Suprapubic skin (tissue), 4 donors: Measurements from ENCODE around the gene PSME3. TPM values are rescaled to one million over a fixed set of nuclear protein-coding genes. Genes with fewer than 3 reads are reported as not detected.
"Not testable (repeated sequence)": the region's sequence is repeated elsewhere in the genome, so short reads cannot be mapped to it uniquely, and the experiment has no call there.

ENCODE experiments used
- DNase-seq, 2 donors: peaks; one replicate each; pipeline ENCODE4 v3.0.0-alpha.2; 2019; ENCODE audit warnings: low spot score in 2 of 2
- H3K27ac ChIP-seq: fragments of 200-600 bp; sonication (generic); one replicate; pipeline ENCODE4 v1.5.1; 2019
- H3K27me3 ChIP-seq: fragments of 200-600 bp; sonication (generic); one replicate; pipeline ENCODE4 v1.5.1; 2019
- H3K36me3 ChIP-seq: fragments of 200-600 bp; sonication (generic); one replicate; pipeline ENCODE4 v1.5.1; 2019
- H3K4me1 ChIP-seq: fragments of 200-600 bp; sonication (generic); one replicate; pipeline ENCODE4 v1.5.1; 2019
- H3K4me3 ChIP-seq: fragments of 200-600 bp; sonication (generic); one replicate; pipeline ENCODE4 v1.5.1; 2019; ENCODE audit warnings: mild to moderate bottlenecking
- H3K9me3 ChIP-seq: fragments of 200-600 bp; sonication (generic); one replicate; pipeline ENCODE4 v1.5.1; 2019
- EP300 ChIP-seq: sonication (generic); formaldehyde crosslinking; IDR thresholded peaks from one replicate; pipeline ENCODE4 v1.6.1; 2017; ENCODE audit warnings: antibody characterized with exemption
- POLR2A ChIP-seq, 2 donors: fragments of 450-650 bp; IDR thresholded peaks; one replicate each; pipeline ENCODE4 v1.6.1; 2017; ENCODE audit warnings: antibody characterized with exemption in 2 of 2, mild to moderate bottlenecking in 2 of 2, moderate library complexity in 2 of 2
- POLR2AphosphoS5 ChIP-seq, 3 donors: sonication (generic); formaldehyde crosslinking; IDR thresholded peaks; one replicate each; pipeline ENCODE4 v1.6.1; 2017; ENCODE audit warnings: antibody characterized with exemption in 3 of 3
- WGBS: methylation state at CpG from one replicate; pipeline ENCODE4 v1.1.5; 2018; 5-methylcytosine and 5-hydroxymethylcytosine counted together
- total RNA-seq, 4 donors: library from RNA; depleted of rRNA; stranded (reverse); fragments of >200 nt; gene quantifications; one replicate each; pipeline ENCODE4 v1.1.0, GENCODE V29; 2016
- TF ChIP-seq, protein P1 (sequence below), 2 donors: fragments of 200-600 bp in 1 of 2; fragments of 450-650 bp in 1 of 2; sonication (generic) in 1 of 2; IDR thresholded peaks; one replicate each; pipeline ENCODE4 v1.5.1; 2016 to 2019; ENCODE audit warnings: antibody characterized with exemption in 2 of 2, mild to moderate bottlenecking in 1 of 2, moderate library complexity in 1 of 2

Gene PSME3
- total RNA-seq, 4 donors from 2014 or later: 47.0 to 106 (median 82.8) TPM

- Histone ChIP-seq H3K36me3 (no peaks in the 10 kb centered on the region), H3K27me3 (no peaks in the 10 kb centered on the region), H3K4me3 (no peak overlapping the region), H3K27ac (no peak overlapping the region), H3K9me3 (no peaks in the 10 kb centered on the region), H3K4me1 (no peaks in the 10 kb centered on the region)
- TF ChIP-seq EP300 (no peak), POLR2AphosphoS5 (IDR thresholded peaks at IDR 0.05) (no peak), POLR2A (IDR thresholded peaks at IDR 0.05) (no peak)
- TF ChIP-seq, protein P1, sequence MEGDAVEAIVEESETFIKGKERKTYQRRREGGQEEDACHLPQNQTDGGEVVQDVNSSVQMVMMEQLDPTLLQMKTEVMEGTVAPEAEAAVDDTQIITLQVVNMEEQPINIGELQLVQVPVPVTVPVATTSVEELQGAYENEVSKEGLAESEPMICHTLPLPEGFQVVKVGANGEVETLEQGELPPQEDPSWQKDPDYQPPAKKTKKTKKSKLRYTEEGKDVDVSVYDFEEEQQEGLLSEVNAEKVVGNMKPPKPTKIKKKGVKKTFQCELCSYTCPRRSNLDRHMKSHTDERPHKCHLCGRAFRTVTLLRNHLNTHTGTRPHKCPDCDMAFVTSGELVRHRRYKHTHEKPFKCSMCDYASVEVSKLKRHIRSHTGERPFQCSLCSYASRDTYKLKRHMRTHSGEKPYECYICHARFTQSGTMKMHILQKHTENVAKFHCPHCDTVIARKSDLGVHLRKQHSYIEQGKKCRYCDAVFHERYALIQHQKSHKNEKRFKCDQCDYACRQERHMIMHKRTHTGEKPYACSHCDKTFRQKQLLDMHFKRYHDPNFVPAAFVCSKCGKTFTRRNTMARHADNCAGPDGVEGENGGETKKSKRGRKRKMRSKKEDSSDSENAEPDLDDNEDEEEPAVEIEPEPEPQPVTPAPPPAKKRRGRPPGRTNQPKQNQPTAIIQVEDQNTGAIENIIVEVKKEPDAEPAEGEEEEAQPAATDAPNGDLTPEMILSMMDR (IDR thresholded peaks at IDR 0.05): no peak
- no peak for DNase-seq
- 96% methylated on average over 4 of the region's 4 CpGs for WGBS
These were observed 33.0 kb downstream of the PSME3 start for GRCh38 chr17:42866216-42866615.

- H3K27me3 ChIP-seq: no peaks in the 10 kb centered on the region
- no peak for DNase-seq
- WGBS: 52% methylated on average over 8 of the region's 12 CpGs
- no peaks in the 10 kb centered on the region for H3K36me3 ChIP-seq
- H3K27ac ChIP-seq: no peak overlapping the region
- H3K4me3 ChIP-seq: no peak overlapping the region
- no peaks in the 10 kb centered on the region for H3K9me3 ChIP-seq
- no peak for TF ChIP-seq EP300
- TF ChIP-seq POLR2A (IDR thresholded peaks at IDR 0.05): no peak
- no peak for TF ChIP-seq POLR2AphosphoS5 (IDR thresholded peaks at IDR 0.05)
- TF ChIP-seq, protein P1 (IDR thresholded peaks at IDR 0.05): no peak
- H3K4me1 ChIP-seq: no peaks in the 10 kb centered on the region
These were observed 33.7 kb downstream of the PSME3 start for GRCh38 chr17:42866631-42867575.

GRCh38 chr17:42867694-42868261, 34.6 kb downstream of the PSME3 start:
- not testable (repeated sequence) for H3K4me3 ChIP-seq, H3K9me3 ChIP-seq, H3K4me1 ChIP-seq, DNase-seq, H3K36me3 ChIP-seq, H3K27ac ChIP-seq, H3K27me3 ChIP-seq
- WGBS: 90% methylated on average over 8 of the region's 21 CpGs

- no peak for DNase-seq
- Histone ChIP-seq H3K27me3 (no peaks in the 10 kb centered on the region), H3K4me3 (no peak overlapping the region), H3K4me1 (no peaks in the 10 kb centered on the region), H3K27ac (no peak overlapping the region), H3K36me3 (no peaks in the 10 kb centered on the region), H3K9me3 (no peaks in the 10 kb centered on the region)
- WGBS: 95% methylated on average over 11 of the region's 12 CpGs
- TF ChIP-seq, protein P1 (IDR thresholded peaks at IDR 0.05): no peak
- TF ChIP-seq POLR2AphosphoS5 (IDR thresholded peaks at IDR 0.05): no peak
- no peak for TF ChIP-seq POLR2A (IDR thresholded peaks at IDR 0.05)
- TF ChIP-seq EP300: no peak
These were observed 35.1 kb downstream of the PSME3 start for GRCh38 chr17:42868338-42868737.

GRCh38 chr17:42871647-42872046, 38.5 kb downstream of the PSME3 start:
- 100% methylated on average over 4 of the region's 4 CpGs for WGBS
- Histone ChIP-seq H3K27ac (no peak overlapping the region), H3K27me3 (no peaks in the 10 kb centered on the region), H3K36me3 (no peaks in the 10 kb centered on the region), H3K4me1 (no peaks in the 10 kb centered on the region), H3K9me3 (no peaks in the 10 kb centered on the region), H3K4me3 (no peak overlapping the region)
- no peak for DNase-seq
- TF ChIP-seq EP300 (no peak), POLR2A (IDR thresholded peaks at IDR 0.05) (no peak), POLR2AphosphoS5 (IDR thresholded peaks at IDR 0.05) (no peak)
- TF ChIP-seq, protein P1 (IDR thresholded peaks at IDR 0.05): no peak
